Ishikawa (cell line): ENCODE results near the gene TTPAL.
A peak's percentile ranks its signal among the peaks of the same experiment; 100 is the strongest.

ENCODE experiments used
- CEBPB ChIP-seq: IDR thresholded peaks from 2 replicates; pipeline ENCODE4 v1.6.1; 2012
- CREB1 ChIP-seq: IDR thresholded peaks from 2 replicates; pipeline ENCODE4 v1.6.1; 2012; ENCODE audit warnings: low read depth
- EGR1 ChIP-seq: IDR thresholded peaks from 2 replicates; pipeline ENCODE4 v1.6.1; 2012
- EP300 ChIP-seq: IDR thresholded peaks from 2 replicates; pipeline ENCODE4 v1.6.1; 2012; ENCODE audit warnings: borderline replicate concordance
- FOXM1 ChIP-seq: IDR thresholded peaks from 2 replicates; pipeline ENCODE4 v1.6.1; 2012; ENCODE audit warnings: low read depth, borderline replicate concordance
- MAX ChIP-seq: IDR thresholded peaks from 2 replicates; pipeline ENCODE4 v1.6.1; 2012
- NFIC ChIP-seq: IDR thresholded peaks from 2 replicates; pipeline ENCODE4 v1.6.1; 2012
- RAD21 ChIP-seq: IDR thresholded peaks from 2 replicates; pipeline ENCODE4 v1.6.1; 2012; ENCODE audit warnings: low read depth
- REST ChIP-seq: IDR thresholded peaks from 2 replicates; pipeline ENCODE4 v1.6.1; 2012; ENCODE audit warnings: low read depth, mild to moderate bottlenecking
- TAF1 ChIP-seq: IDR thresholded peaks from 2 replicates; pipeline ENCODE4 v1.6.1; 2012; ENCODE audit warnings: low read depth, mild to moderate bottlenecking
- TCF12 ChIP-seq: IDR thresholded peaks from 2 replicates; pipeline ENCODE4 v1.6.1; 2012; ENCODE audit warnings: low read depth
- TEAD4 ChIP-seq: IDR thresholded peaks from 2 replicates; pipeline ENCODE4 v1.6.1; 2012
- USF1 ChIP-seq: IDR thresholded peaks from 2 replicates; pipeline ENCODE4 v1.6.1; 2012
- YY1 ChIP-seq: IDR thresholded peaks from 2 replicates; pipeline ENCODE4 v1.6.1; 2012; ENCODE audit warnings: low read depth
- ZBTB7A ChIP-seq: IDR thresholded peaks from 2 replicates; pipeline ENCODE4 v1.6.1; 2012; ENCODE audit warnings: low read depth

TTPAL gene

GRCh38 chr20:44481719-44482416, 6.2 kb downstream of the TTPAL start:
- TF ChIP-seq TAF1 (no peak), NFIC (no peak), EGR1 (no peak), TCF12 (no peak), REST (no peak), FOXM1 (no peak), EP300 (no peak), USF1 (no peak), RAD21 (no peak)

GRCh38 chr20:44483112-44483511, 7.4 kb downstream of the TTPAL start:
- TF ChIP-seq FOXM1: no peak
- TF ChIP-seq EGR1: no peak
- no peak for TF ChIP-seq RAD21
- TF ChIP-seq NFIC: no peak
- no peak for TF ChIP-seq EP300
- no peak for TF ChIP-seq YY1
- no peak for TF ChIP-seq CREB1
- TF ChIP-seq TAF1: no peak
- no peak for TF ChIP-seq CEBPB
- TF ChIP-seq TEAD4: no peak
- no peak for TF ChIP-seq MAX
- no peak for TF ChIP-seq ZBTB7A
- no peak for TF ChIP-seq TCF12
- no peak for TF ChIP-seq REST
- TF ChIP-seq USF1: no peak

GRCh38 chr20:44485078-44485829, 9.6 kb downstream of the TTPAL start:
- no peak for TF ChIP-seq EGR1
- TF ChIP-seq FOXM1: no peak
- TF ChIP-seq REST: no peak
- 0 out of 2 replicates have a peak, but pooled peaks have one; percentile 17 for TF ChIP-seq NFIC
- no peak for TF ChIP-seq EP300

- TF ChIP-seq REST: no peak
- TF ChIP-seq CEBPB: no peak
- TF ChIP-seq CREB1: no peak
- no peak for TF ChIP-seq YY1
- TF ChIP-seq TAF1: no peak
- TF ChIP-seq TEAD4: no peak
- TF ChIP-seq MAX: no peak
- TF ChIP-seq NFIC: no peak
- TF ChIP-seq USF1: no peak
- TF ChIP-seq RAD21: no peak
- TF ChIP-seq EGR1: no peak
These were observed 10.1 kb downstream of the TTPAL start for GRCh38 chr20:44485830-44486198.
